ENCODE measurements around the gene POP7.
"Not testable (repeated sequence)": the region's sequence is repeated elsewhere in the genome, so short reads cannot be mapped to it uniquely, and the experiment has no call there.

Gene POP7

GRCh38 chr7:100711369-100711768 lies 5.4 kb downstream of the POP7 start:
- no peak for DNase-seq (ENCODE audit: low read depth)

GRCh38 chr7:100714725-100715124 lies 8.8 kb downstream of the POP7 start:
- no peak overlapping the region for H3K4me3 ChIP-seq (ENCODE audit: low read length)
- no peak for TF ChIP-seq CTCF (conservative IDR thresholded peaks at IDR 0.05; ENCODE audit: low read depth, low read length)
- DNase-seq (ENCODE audit: low read depth), result no peak

More at GRCh38 chr7:100711369-100711768, 5.4 kb downstream of the POP7 start:
- no peak overlapping the region for H3K4me3 ChIP-seq (ENCODE audit: low read length)
- TF ChIP-seq CTCF (conservative IDR thresholded peaks at IDR 0.05; ENCODE audit: low read depth, low read length), result no peak

GRCh38 chr7:100717073-100717472 lies 11.2 kb downstream of the POP7 start:
- not testable (repeated sequence) for DNase-seq (ENCODE audit: low read depth); H3K4me3 ChIP-seq (ENCODE audit: low read length)

- peak overlapping the region; percentile 21 for H3K4me3 ChIP-seq (ENCODE audit: low read length)
- TF ChIP-seq CTCF (conservative IDR thresholded peaks at IDR 0.05; ENCODE audit: low read depth, low read length), result peak; percentile 53
- no peak for DNase-seq (ENCODE audit: low read depth)
Observed at GRCh38 chr7:100719523-100720278, 13.8 kb downstream of the POP7 start.

GRCh38 chr7:100720279-100720670 lies 14.4 kb downstream of the POP7 start, which contains the start of gene EPO:
Gene EPO, plus strand, starts transcription at chr7:100720468. Its CDS starts 513 bp downstream, at chr7:100720981.
- no peak for TF ChIP-seq CTCF (conservative IDR thresholded peaks at IDR 0.05; ENCODE audit: low read depth, low read length)
- H3K4me3 ChIP-seq (ENCODE audit: low read length), result peak within 1 kb of the TSS; percentile 21

GRCh38 chr7:100720671-100721504 lies 15.0 kb downstream of the POP7 start:
- H3K4me3 ChIP-seq (ENCODE audit: low read length), result no peak overlapping the region
- no peak for DNase-seq (ENCODE audit: low read depth)
- TF ChIP-seq CTCF (conservative IDR thresholded peaks at IDR 0.05; ENCODE audit: low read depth, low read length), result no peak

More at GRCh38 chr7:100720279-100720670, 14.4 kb downstream of the POP7 start, which contains the start of gene EPO:
- DNase-seq (ENCODE audit: low read depth), result no peak

- H3K4me3 ChIP-seq (ENCODE audit: low read length), result no peak overlapping the region
- no peak for TF ChIP-seq CTCF (conservative IDR thresholded peaks at IDR 0.05; ENCODE audit: low read depth, low read length)
- no peak for DNase-seq (ENCODE audit: low read depth)
Observed at GRCh38 chr7:100721505-100721812, 15.5 kb downstream of the POP7 start.
